OCI-LY7 (cell line): ENCODE data around the gene FMN1.

Experiments used
- CTCF ChIP-seq: fragments of 200-600 bp; sonication (generic); conservative IDR thresholded peaks from 2 replicates; pipeline ENCODE4 v1.5.1; 2014; ENCODE audit warnings: mild to moderate bottlenecking, antibody characterized with exemption, low read length, moderate library complexity, mixed read lengths
- EZH2phosphoT487 ChIP-seq: fragments of 200-600 bp; sonication (generic); IDR thresholded peaks from 2 replicates; pipeline ENCODE4 v1.6.1; 2018; ENCODE audit warnings: low read depth, borderline replicate concordance, mild to moderate bottlenecking, mixed run types, antibody characterized with exemption, low read length, moderate library complexity, mixed read lengths

DNA sequence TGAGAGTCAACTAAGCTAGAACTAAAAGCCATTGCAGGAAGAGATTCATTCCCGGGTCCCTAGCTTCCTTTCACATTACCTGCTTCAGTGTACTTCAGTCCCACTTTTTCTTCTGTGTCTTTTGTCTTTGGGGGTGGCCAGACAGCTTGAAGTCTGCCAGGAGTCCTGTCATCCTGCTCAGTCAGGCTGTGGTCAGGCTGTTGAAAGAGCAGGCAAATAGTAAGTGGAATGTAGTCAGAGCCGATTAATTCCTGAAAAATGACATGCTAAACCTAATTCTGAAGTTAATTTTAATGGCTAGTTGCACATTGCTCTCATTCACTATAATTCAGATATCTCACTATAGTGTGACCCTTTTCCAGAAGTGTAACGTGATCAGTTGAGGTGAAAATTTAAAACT, 129.6 kb downstream of the FMN1 start:
- TF ChIP-seq CTCF: no peak
- TF ChIP-seq EZH2phosphoT487: no peak
